ENCODE data around the gene MYBPC3. TPM values are rescaled to one million over a fixed set of nuclear protein-coding genes. Genes with fewer than 3 reads are reported as not detected.
A peak's percentile ranks its signal among the peaks of the same experiment; 100 is the strongest.

The MYBPC3 gene
- total and polyA plus RNA-seq, 4 donors, result 0.06 to 0.16 (median 0.15) TPM; not detected in 1

DNA sequence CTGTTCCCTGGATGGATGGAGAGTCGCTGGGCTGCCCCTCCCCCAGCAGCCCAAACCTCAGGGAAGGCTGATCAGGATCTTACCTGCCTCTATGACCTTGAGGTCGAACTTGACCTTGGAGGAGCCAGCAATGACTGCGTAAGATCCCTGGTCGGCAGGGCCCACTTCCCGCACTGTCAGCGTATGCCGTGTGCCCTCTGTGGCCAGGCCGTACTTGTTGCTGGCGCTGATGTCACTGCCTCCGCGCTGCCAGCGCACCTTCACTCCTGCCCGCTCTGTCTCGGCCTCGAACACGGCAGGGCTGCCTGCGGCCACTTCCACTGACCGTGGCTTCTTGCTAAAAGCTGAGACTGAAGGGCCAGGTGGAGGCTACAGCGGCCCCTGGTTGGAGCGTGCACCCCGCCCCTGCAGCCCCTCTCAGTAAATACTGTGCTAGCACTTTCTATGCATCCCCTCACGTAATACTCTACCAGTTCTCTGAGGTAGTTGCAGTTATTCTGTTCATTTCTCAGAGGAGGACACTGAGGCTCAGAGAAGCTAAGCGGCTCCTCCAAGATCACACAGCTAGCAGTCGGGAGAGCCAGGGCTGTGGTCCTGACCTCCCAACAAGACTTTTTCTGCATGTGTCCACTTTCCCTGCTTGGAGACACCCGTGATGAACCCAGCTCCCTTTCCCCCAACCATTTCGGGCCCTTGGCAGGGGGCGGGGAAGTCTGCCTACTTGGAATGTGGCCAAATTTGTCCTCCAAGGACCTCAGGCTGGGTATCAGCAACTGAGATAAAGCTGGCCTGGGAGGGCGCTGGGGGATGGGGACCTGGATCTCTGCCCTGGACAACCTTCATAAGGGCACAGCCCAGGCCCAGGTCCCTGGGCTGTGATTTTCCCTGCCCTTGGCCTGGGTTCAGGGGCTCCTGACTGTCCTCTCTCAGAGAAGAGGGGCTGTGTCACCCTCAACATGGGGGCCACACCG, 1.1 kb downstream of the MYBPC3 start:
- Histone ChIP-seq H3K4me3 (ENCODE audit: low read depth, low read length) (no peak overlapping the region), H3K27me3 (ENCODE audit: control insufficient read depth, insufficient read depth, low read length) (no peaks in the 10 kb centered on the region), H3K36me3 (ENCODE audit: control insufficient read depth, insufficient read depth, low read length) (peaks cover 4% of the 10 kb centered on the region), H3K27ac (ENCODE audit: low read depth, low read length) (no peak overlapping the region), H3K4me1 (ENCODE audit: control insufficient read depth, insufficient read depth, low read length) (no peaks in the 10 kb centered on the region), H3K9me3 (ENCODE audit: control insufficient read depth, insufficient read depth, low read length) (no peaks in the 10 kb centered on the region)
- WGBS (ENCODE audit: insufficient coverage), result 81% methylated on average over 22 of the region's 29 CpGs
- no peak for DNase-seq (ENCODE audit: low read depth in 4 of 6, low spot score in 6 of 6)

DNA sequence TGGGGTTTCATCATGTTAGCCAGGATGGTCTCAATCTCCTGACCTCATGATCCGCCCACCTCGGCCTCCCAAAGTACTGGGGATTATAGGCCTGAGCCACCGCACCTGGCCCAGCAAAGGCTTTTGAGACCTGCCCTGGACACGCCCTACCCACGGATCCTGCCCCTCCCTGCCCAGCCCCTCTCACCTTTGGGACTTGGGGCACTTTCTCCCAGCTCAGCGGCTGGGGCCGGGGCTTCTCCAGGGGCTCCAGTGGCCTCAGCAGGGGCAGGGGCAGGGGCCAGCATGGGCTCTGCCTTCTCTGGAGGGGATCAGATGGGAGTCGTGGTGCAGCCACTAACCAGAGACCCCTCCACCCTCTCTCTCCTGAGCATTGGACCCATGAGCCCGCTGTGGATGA, 2.2 kb downstream of the MYBPC3 start:
- Histone ChIP-seq H3K27me3 (ENCODE audit: control insufficient read depth, insufficient read depth, low read length) (no peaks in the 10 kb centered on the region), H3K4me1 (ENCODE audit: control insufficient read depth, insufficient read depth, low read length) (no peaks in the 10 kb centered on the region), H3K9me3 (ENCODE audit: control insufficient read depth, insufficient read depth, low read length) (no peaks in the 10 kb centered on the region), H3K36me3 (ENCODE audit: control insufficient read depth, insufficient read depth, low read length) (no peaks in the 10 kb centered on the region), H3K4me3 (ENCODE audit: low read depth, low read length) (no peak overlapping the region), H3K27ac (ENCODE audit: low read depth, low read length) (no peak overlapping the region)
- DNase-seq (ENCODE audit: low read depth in 4 of 6, low spot score in 6 of 6), result no peak
- WGBS (ENCODE audit: insufficient coverage), result 98% methylated on average over 4 of the region's 9 CpGs

DNA sequence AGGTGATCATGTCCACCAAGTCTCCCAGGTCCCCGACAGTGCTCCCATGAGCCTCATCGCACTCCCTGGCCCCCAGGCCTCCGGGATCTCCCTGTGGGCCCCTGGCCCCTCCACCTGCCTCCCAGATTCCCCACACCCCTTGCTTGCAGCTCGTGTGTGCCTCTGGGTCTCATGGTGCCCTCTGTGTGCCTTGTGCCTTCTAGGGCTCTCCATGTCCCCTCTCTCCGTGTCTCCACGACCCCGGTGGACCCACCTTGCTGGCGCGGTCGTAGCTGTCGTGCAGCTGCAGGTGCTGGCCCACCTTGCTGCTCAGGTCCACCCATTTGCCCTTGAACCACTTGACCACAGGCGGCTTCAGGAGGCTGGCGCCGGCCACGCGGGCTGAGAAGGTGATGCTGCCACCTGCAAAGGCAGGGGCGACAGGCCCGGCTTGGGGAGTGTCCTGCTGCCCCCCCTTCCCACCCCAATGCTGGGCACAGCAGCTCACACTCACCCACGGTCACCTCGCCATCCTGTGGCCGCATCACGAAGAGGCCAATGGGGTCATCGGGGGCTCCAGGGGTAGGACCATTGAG, 2.9 kb downstream of the MYBPC3 start:
- DNase-seq (ENCODE audit: low read depth in 4 of 6, low spot score in 6 of 6), result no peak
- H3K4me1 ChIP-seq (ENCODE audit: control insufficient read depth, insufficient read depth, low read length), result no peaks in the 10 kb centered on the region
- no peaks in the 10 kb centered on the region for H3K27me3 ChIP-seq (ENCODE audit: control insufficient read depth, insufficient read depth, low read length)
- 90% methylated on average over 18 of the region's 23 CpGs for WGBS (ENCODE audit: insufficient coverage)
- H3K4me3 ChIP-seq (ENCODE audit: low read depth, low read length), result no peak overlapping the region
- no peak overlapping the region for H3K27ac ChIP-seq (ENCODE audit: low read depth, low read length)
- no peaks in the 10 kb centered on the region for H3K36me3 ChIP-seq (ENCODE audit: control insufficient read depth, insufficient read depth, low read length)
- no peaks in the 10 kb centered on the region for H3K9me3 ChIP-seq (ENCODE audit: control insufficient read depth, insufficient read depth, low read length)

DNA sequence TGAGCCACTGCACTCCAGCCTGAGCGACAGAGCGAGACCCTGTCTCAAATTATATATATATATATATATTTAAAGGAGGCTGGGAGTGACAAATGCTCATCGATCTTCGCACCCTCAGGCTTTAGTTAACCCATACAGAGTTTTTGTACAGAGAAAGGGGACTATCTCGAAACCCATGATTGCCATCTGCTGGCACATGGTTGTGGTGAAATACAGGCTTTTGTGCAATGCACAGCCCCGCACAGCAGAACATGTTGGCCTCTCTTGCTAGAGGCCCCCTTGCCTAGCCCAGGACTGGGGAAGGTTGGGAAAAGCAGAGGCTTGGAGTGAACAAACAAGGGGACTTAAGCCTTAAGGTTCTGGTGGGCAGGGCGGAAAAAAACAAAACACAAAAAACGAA, 3.6 kb downstream of the MYBPC3 start:
- Histone ChIP-seq H3K4me3 (ENCODE audit: low read depth, low read length) (no peak overlapping the region), H3K4me1 (ENCODE audit: control insufficient read depth, insufficient read depth, low read length) (no peaks in the 10 kb centered on the region), H3K27me3 (ENCODE audit: control insufficient read depth, insufficient read depth, low read length) (no peaks in the 10 kb centered on the region), H3K36me3 (ENCODE audit: control insufficient read depth, insufficient read depth, low read length) (no peaks in the 10 kb centered on the region), H3K27ac (ENCODE audit: low read depth, low read length) (no peak overlapping the region), H3K9me3 (ENCODE audit: control insufficient read depth, insufficient read depth, low read length) (no peaks in the 10 kb centered on the region)
- WGBS (ENCODE audit: insufficient coverage), result 47% methylated on average over 3 of the region's 8 CpGs
- peak in 3 of 6 donors; percentile 9 to 75 (median 45) for DNase-seq (ENCODE audit: low read depth in 4 of 6, low spot score in 6 of 6)

DNA sequence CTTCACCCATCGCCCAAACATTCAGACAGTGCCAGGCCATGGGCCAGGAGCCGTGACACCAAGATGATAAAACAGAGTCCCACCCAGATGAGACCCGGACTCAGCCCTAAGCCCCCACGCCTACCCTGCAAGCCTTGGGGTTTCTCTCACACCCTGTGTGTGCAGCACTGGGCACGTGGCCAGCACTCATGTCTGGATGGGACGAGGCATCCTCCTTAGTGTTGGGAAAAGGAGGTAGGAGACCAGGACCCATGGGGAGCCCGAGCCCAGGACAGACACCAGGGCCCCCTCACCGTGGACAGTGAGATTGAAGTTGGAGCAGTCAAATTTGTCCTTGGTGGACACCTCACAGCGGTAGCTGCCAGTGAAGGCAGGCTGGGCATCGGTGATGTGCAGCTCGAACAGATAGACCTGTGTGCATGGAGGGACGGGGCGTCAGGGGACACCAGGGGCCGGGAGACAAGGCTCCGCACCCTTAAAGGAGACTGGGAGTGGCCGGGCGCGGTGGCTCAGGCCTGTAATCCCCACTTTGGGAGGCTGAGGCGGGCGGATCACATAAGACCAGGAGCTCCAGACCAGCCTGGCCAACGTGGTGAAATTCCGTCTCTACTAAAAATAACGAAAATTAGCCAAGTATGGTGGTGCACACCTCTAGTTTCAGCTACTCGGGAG, 4.2 kb downstream of the MYBPC3 start:
- H3K9me3 ChIP-seq (ENCODE audit: control insufficient read depth, insufficient read depth, low read length), result no peaks in the 10 kb centered on the region
- DNase-seq (ENCODE audit: low read depth in 4 of 6, low spot score in 6 of 6), result no peak
- H3K4me3 ChIP-seq (ENCODE audit: low read depth, low read length), result no peak overlapping the region
- H3K27ac ChIP-seq (ENCODE audit: low read depth, low read length), result no peak overlapping the region
- no peaks in the 10 kb centered on the region for H3K27me3 ChIP-seq (ENCODE audit: control insufficient read depth, insufficient read depth, low read length)
- no peaks in the 10 kb centered on the region for H3K4me1 ChIP-seq (ENCODE audit: control insufficient read depth, insufficient read depth, low read length)
- no peaks in the 10 kb centered on the region for H3K36me3 ChIP-seq (ENCODE audit: control insufficient read depth, insufficient read depth, low read length)
- WGBS (ENCODE audit: insufficient coverage), result 88% methylated on average over 22 of the region's 24 CpGs

DNA sequence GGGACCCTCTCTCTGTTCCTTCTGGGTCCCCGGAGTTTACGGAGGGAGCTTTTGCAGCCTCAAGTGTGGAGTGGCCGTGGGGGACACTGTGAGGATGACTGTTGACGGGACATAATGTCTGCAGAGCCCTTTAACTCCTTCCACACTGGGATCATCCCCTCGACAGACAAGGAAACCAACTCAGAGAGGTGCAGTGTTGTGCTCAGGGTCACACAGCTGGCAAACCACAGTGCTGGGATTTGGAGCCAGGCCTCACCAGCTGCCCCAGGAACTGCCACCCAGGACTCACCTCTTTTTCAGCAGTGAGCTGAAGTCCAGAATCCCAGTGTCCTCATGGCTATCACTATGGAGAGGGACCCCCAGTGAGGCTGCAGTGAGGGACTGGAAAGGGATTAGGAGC, 5.4 kb downstream of the MYBPC3 start:
- Histone ChIP-seq H3K36me3 (ENCODE audit: control insufficient read depth, insufficient read depth, low read length) (no peaks in the 10 kb centered on the region), H3K4me1 (ENCODE audit: control insufficient read depth, insufficient read depth, low read length) (no peaks in the 10 kb centered on the region), H3K27ac (ENCODE audit: low read depth, low read length) (no peak overlapping the region), H3K9me3 (ENCODE audit: control insufficient read depth, insufficient read depth, low read length) (no peaks in the 10 kb centered on the region), H3K27me3 (ENCODE audit: control insufficient read depth, insufficient read depth, low read length) (no peaks in the 10 kb centered on the region), H3K4me3 (ENCODE audit: low read depth, low read length) (no peak overlapping the region)
- DNase-seq (ENCODE audit: low read depth in 4 of 6, low spot score in 6 of 6), result no peak
- WGBS (ENCODE audit: insufficient coverage), result 71% methylated on average over 5 of the region's 5 CpGs

DNA sequence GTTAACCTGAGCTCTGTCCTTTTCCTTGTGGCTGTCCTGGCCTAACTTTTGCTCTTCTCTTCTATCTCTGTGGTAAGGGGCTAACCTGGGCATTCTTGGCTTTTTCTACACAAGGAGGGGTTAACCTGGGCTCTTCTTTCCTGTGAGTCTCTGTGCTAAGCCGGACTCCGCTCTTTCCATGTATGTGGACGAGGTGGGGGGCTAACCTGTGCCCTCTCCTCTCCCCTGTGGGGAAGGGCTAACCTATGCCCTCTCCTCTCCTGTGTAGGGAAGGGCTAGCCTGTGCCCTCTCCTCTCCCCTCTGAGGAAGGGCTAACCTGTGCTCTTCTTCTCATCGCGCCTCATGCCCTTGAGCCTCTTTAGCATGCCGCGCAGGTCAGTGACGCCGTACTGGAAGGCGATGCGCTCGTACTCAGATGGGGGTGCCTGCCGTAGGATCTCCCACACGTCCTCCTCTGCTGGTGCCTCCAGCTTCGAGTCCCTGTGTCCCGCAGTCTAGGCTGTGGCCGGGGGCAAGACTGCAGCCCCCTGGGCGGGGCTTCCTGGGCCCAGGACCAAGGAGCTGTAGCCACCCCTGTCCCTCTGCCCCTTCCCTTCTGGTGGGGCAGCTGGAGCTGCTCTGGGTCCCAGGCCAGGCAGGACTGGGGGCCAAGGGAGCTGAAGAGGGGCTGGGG, 6.5 kb downstream of the MYBPC3 start:
- no peak overlapping the region for H3K27ac ChIP-seq (ENCODE audit: low read depth, low read length)

DNA sequence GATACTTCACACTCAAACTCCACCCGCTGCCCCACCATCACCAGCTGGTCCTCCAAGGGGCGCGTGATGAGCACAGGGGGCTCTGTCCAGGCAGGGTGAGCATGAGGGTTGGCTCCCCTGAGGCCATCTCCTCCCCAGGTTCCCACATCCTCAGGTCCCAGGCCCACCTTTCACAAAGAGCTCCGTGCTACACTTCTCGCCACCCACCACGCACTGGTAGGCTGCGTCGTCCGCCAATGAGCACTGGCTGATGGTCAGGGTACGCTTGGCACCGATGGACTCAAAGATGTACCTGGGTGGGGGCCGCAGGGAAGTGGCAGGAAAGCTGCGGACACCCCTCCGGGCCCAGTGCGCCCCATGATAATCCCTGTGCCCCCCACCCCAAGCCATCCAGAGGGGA, 9.6 kb downstream of the MYBPC3 start:
- 94% methylated on average over 12 of the region's 15 CpGs for WGBS (ENCODE audit: insufficient coverage)
- H3K4me1 ChIP-seq (ENCODE audit: control insufficient read depth, insufficient read depth, low read length), result no peaks in the 10 kb centered on the region
- no peak overlapping the region for H3K27ac ChIP-seq (ENCODE audit: low read depth, low read length)
- no peak for DNase-seq (ENCODE audit: low read depth in 4 of 6, low spot score in 6 of 6)
- H3K9me3 ChIP-seq (ENCODE audit: control insufficient read depth, insufficient read depth, low read length), result no peaks in the 10 kb centered on the region
- no peak overlapping the region for H3K4me3 ChIP-seq (ENCODE audit: low read depth, low read length)
- no peaks in the 10 kb centered on the region for H3K36me3 ChIP-seq (ENCODE audit: control insufficient read depth, insufficient read depth, low read length)
- no peaks in the 10 kb centered on the region for H3K27me3 ChIP-seq (ENCODE audit: control insufficient read depth, insufficient read depth, low read length)

More for the DNA sequence above, 6.5 kb downstream of the MYBPC3 start:
- Histone ChIP-seq H3K27me3 (ENCODE audit: control insufficient read depth, insufficient read depth, low read length) (no peaks in the 10 kb centered on the region), H3K4me3 (ENCODE audit: low read depth, low read length) (no peak overlapping the region), H3K36me3 (ENCODE audit: control insufficient read depth, insufficient read depth, low read length) (no peaks in the 10 kb centered on the region), H3K4me1 (ENCODE audit: control insufficient read depth, insufficient read depth, low read length) (no peaks in the 10 kb centered on the region), H3K9me3 (ENCODE audit: control insufficient read depth, insufficient read depth, low read length) (no peaks in the 10 kb centered on the region)
- DNase-seq (ENCODE audit: low read depth in 4 of 6, low spot score in 6 of 6), result no peak
- WGBS (ENCODE audit: insufficient coverage), result 79% methylated on average over 15 of the region's 18 CpGs

DNA sequence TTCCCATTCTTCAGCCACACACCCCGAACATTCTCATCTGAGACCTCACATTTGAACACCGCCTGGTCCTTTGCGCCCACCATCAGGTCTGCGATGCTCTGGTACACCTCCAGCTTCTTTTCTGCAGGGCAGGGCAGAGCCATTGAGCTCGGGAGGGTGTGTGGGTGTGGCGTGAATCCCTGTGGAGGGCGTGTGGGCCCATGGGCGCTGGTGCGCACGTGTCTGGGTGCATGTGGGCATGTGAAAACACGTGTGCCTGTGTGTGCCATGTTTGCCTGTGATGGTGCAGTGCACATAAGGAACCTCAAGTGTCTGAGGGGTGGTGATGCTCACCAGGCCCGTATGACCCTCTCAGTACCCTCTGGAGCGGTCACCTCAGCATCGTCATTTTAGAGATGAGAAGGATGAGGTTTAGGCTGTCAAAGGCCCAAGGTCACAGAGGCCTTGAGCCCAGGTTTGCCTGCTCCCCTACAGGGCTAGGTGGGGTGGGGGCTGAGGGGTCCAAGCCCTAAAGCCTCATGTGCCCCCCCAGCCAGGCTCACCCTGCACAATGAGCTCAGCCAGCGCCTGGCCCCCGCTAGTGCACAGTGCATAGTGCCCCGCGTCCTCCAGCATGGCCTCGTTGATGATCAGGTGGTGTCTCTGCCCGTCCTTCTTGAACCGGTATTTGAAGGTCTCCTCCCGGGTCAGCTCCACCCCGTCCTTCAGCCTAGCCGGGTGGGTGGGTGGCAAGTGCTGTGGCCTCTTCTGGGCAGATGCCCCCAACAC, 10.3 kb downstream of the MYBPC3 start:
- Histone ChIP-seq H3K9me3 (ENCODE audit: control insufficient read depth, insufficient read depth, low read length) (no peaks in the 10 kb centered on the region), H3K4me3 (ENCODE audit: low read depth, low read length) (no peak overlapping the region), H3K36me3 (ENCODE audit: control insufficient read depth, insufficient read depth, low read length) (no peaks in the 10 kb centered on the region), H3K4me1 (ENCODE audit: control insufficient read depth, insufficient read depth, low read length) (no peaks in the 10 kb centered on the region), H3K27ac (ENCODE audit: low read depth, low read length) (no peak overlapping the region), H3K27me3 (ENCODE audit: control insufficient read depth, insufficient read depth, low read length) (no peaks in the 10 kb centered on the region)
- 94% methylated on average over 24 of the region's 24 CpGs for WGBS (ENCODE audit: insufficient coverage)
- no peak for DNase-seq (ENCODE audit: low read depth in 4 of 6, low spot score in 6 of 6)
